Pancreas (tissue), 10 donors: ENCODE data around the gene OSM. TPM values are rescaled to one million over a fixed set of nuclear protein-coding genes. Genes with fewer than 3 reads are reported as not detected.

Experiments
- ATAC-seq, 4 donors: fragments of 200-7000 bp; cut with Tn5 transposase; one replicate each; pipeline versions ENCODE4 v1.8.0 to v1.9.1; 2020; ENCODE audit warnings: mild to moderate bottlenecking in 4 of 4, moderate library complexity in 4 of 4
- DNase-seq, 6 donors: peaks; one replicate each; pipeline ENCODE4 v3.0.0-alpha.2; 2020
- FAIRE-seq: peaks from 2 replicates; lab custom pipeline; 2012; peaks lifted over from hg19 to GRCh38; lab: Jason Lieb, UNC
- H3K27ac ChIP-seq, 4 donors: fragments of 200-600 bp; sonication (generic); 1 replicate in 3 of 4; 2 replicates in 1 of 4; pipeline versions ENCODE4 v1.5.0 to v1.8.0; 2020
- H3K27me3 ChIP-seq, 4 donors: fragments of 200-600 bp; one replicate each; pipeline ENCODE4 v1.8.0; 2021
- H3K36me3 ChIP-seq, 3 donors: fragments of 200-600 bp; sonication (generic) in 1 of 3; one replicate each; pipeline versions ENCODE4 v1.5.0 to v1.8.0; 2020 to 2021
- H3K4me1 ChIP-seq, 3 donors: fragments of 200-600 bp; one replicate each; pipeline ENCODE4 v1.8.0; 2021
- H3K4me3 ChIP-seq, 4 donors: fragments of 200-600 bp; sonication (generic) in 2 of 4; one replicate each; pipeline versions ENCODE4 v1.5.0 to v1.8.0; 2020 to 2021
- H3K9me3 ChIP-seq, 4 donors: fragments of 200-600 bp; one replicate each; pipeline ENCODE4 v1.8.0; 2021
- CTCF ChIP-seq, 4 donors: fragments of 200-600 bp; sonication (generic) in 3 of 4; IDR thresholded peaks; one replicate each; pipeline versions ENCODE4 v1.5.0 to v1.8.0; 2021; ENCODE audit warnings: antibody characterized with exemption in 4 of 4
- WGBS, 2 donors: extraction: QIAGEN DNeasy Blood & Tissue Kit; methylation state at CpG; one replicate each; pipeline ENCODE4 v1.1.7; 2013; 5-methylcytosine and 5-hydroxymethylcytosine counted together
- intact Hi-C, 3 donors: fragments of 100-400 bp; cut with DNase I; formaldehyde crosslinking; loops; one replicate each; pipeline versions ENCODE4 v1.11.1 to v1.14.2; 2022
- polyA plus RNA-seq, 2 donors: library from polyadenylated mRNA; stranded (reverse); fragments of 200-250 nt; gene quantifications; one replicate each; pipeline ENCODE4 v1.2.3, GENCODE V29; 2013
- total RNA-seq, 6 donors: library from RNA; stranded (reverse); fragmentation: NEBNext Ultra II Directional in 4 of 6; extraction: Animal tissue kit (Norgen Biotek cat#: 25700) in 4 of 6; gene quantifications; one replicate each; pipeline versions ENCODE4 v1.2.1 to v1.2.4, GENCODE V29; 2021 to 2023
- donor health status: healthy with polysubstance abuse.
- donor health status: DM: no; HTN: no; CAD: no; lungs with moderate emphysema.
- donor health status: DM: no; HTN: no; CAD: no.
- donor health status: control.
- donor health status: control.
- donor health status: Bipolar disorder and iron deficiency.
- donor health status: DM: yes; HTN: yes; CAD: no.
- donor health status: DM: no; HTN: no; CAD: no.
- donor health status: DM: no; HTN: no; CAD: no.
- donor health status: DM: yes; HTN: yes; CAD: no.

Gene OSM
- total and polyA plus RNA-seq, 8 donors = 0.13 to 1.5 (median 0.26) TPM; not detected in 1

- FAIRE-seq = no peak
- TF ChIP-seq CTCF (IDR thresholded peaks at IDR 0.05) = no peak
- Histone ChIP-seq H3K9me3 (no peaks in the 10 kb centered on the region), H3K4me1 (peaks cover 4 to 11% (median 11%) of the 10 kb centered on the region in 3 donors), H3K27me3 (no peaks in the 10 kb centered on the region), H3K4me3 (no peak overlapping the region), H3K27ac (no peak overlapping the region), H3K36me3 (peaks cover 0 to 32% (median 3%) of the 10 kb centered on the region in 3 donors)
- intact Hi-C loops = no loop called here
- DNase-seq = no peak
- 75 to 86% methylated on average over 7 of the region's 7 CpGs for WGBS, 2 donors
- no peak for ATAC-seq
These were observed 28.9 kb upstream of the OSM start for GRCh38 chr22:30295576-30295975.

GRCh38 chr22:30294830-30295229 is 28.2 kb upstream of the OSM start:
- peaks cover 10 to 17% (median 14%) of the 10 kb centered on the region in 3 donors for H3K4me1 ChIP-seq
- WGBS, 2 donors = 92 to 94% methylated on average over 11 of the region's 11 CpGs
- intact Hi-C loops = no loop called here
- no peak for TF ChIP-seq CTCF (IDR thresholded peaks at IDR 0.05)
- H3K9me3 ChIP-seq = no peaks in the 10 kb centered on the region
- peaks cover 0 to 32% (median 3%) of the 10 kb centered on the region in 3 donors for H3K36me3 ChIP-seq
- H3K27ac ChIP-seq = no peak overlapping the region
- ATAC-seq (no peak), FAIRE-seq (no peak), DNase-seq (peak in 1 of 6 donors; percentile 67)
- H3K27me3 ChIP-seq = no peaks in the 10 kb centered on the region
- H3K4me3 ChIP-seq = no peak overlapping the region

- H3K4me1 ChIP-seq = peaks cover 10 to 17% (median 14%) of the 10 kb centered on the region in 3 donors
- no peak for FAIRE-seq
- WGBS, 2 donors = 89 to 93% methylated on average over 9 of the region's 9 CpGs
These were observed 27.4 kb upstream of the OSM start for GRCh38 chr22:30294066-30294465.

GRCh38 chr22:30293026-30293425 is 26.4 kb upstream of the OSM start:
- Histone ChIP-seq H3K4me1 (peaks cover 10 to 22% (median 22%) of the 10 kb centered on the region in 3 donors), H3K4me3 (no peak overlapping the region), H3K27me3 (no peaks in the 10 kb centered on the region), H3K9me3 (no peaks in the 10 kb centered on the region), H3K36me3 (peaks cover 0 to 32% (median 3%) of the 10 kb centered on the region in 3 donors), H3K27ac (no peak overlapping the region)
- ATAC-seq (no peak), DNase-seq (no peak), FAIRE-seq (no peak)
- no peak for TF ChIP-seq CTCF (IDR thresholded peaks at IDR 0.05)
- WGBS, 2 donors = 93 to 94% methylated on average over 7 of the region's 7 CpGs
- intact Hi-C loops = no loop called here

More at GRCh38 chr22:30294066-30294465, 27.4 kb upstream of the OSM start:
- no peaks in the 10 kb centered on the region for H3K27me3 ChIP-seq
- H3K4me3 ChIP-seq = no peak overlapping the region
- H3K9me3 ChIP-seq = no peaks in the 10 kb centered on the region
- DNase-seq (no peak), ATAC-seq (no peak)
- TF ChIP-seq CTCF (IDR thresholded peaks at IDR 0.05) = no peak
- intact Hi-C loops = no loop called here
- H3K27ac ChIP-seq = no peak overlapping the region
- H3K36me3 ChIP-seq = peaks cover 0 to 32% (median 3%) of the 10 kb centered on the region in 3 donors
